Measurements from ENCODE around the gene OTUD4.
A peak's percentile ranks its signal among the peaks of the same experiment; 100 is the strongest.

OTUD4 gene

DNA sequence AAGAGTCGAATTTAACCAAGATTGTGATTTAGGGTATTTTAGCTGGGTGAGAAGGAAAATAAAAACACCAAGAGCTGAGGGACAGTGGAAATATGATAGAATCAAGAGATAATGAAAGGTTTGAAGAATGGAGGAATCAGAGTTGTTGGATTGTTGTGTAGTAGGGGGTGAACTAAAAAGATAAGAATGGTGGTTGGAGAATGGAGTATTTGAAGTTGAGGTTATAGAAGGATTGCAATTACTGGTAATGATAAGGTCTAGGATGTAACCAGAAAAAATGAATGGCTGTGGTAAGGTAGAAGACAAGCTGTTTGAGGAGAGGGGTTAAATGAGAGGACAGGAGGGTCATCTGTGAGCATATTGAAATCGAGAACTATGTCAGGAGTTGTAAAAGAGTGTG is 77.8 kb downstream of the OTUD4 start:
- DNase-seq, result no peak

DNA sequence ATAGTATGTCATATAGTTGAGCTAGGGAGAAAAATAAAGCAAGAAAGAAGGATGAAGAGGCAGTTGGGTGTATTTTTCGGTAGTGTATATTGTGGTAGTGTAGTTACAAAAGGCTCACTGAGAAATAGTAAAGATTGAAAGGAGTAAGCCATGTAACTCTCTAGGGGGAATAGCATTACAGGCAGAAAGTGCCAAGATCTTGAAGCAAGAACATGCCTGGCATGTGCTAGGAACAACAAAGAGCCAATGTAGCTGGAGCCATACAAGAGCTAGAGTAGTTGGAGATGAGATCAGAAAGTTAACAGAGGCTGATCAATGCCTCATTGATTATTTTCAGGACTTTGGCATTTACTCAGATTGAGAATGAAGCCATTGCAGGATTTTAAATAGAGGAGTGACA is 79.3 kb downstream of the OTUD4 start:
- DNase-seq, result no peak

GRCh38 chr4:145099653-145100052 is 80.7 kb downstream of the OTUD4 start:
- DNase-seq, result no peak

DNA sequence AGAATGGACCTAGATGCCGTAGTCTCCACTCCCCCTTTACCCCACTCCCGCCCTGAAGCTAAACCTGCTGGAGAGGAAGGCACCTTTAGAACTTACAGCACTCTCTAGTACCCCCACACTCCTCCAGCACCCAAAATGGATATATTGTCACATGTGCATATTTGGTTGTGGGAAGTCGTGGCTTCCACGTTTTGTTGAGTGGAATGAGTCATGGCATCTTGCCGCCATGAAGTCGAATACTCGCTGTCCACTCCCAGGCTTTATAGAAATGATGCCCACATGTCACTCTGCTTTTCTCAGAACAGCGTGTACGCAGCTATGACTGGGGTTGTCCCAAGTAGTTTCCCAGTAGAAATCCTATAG is 81.7 kb downstream of the OTUD4 start:
- peak in 2 of 6 experiments; percentile 34 to 50 for DNase-seq

GRCh38 chr4:145097821-145098674 is 82.3 kb downstream of the OTUD4 start, which contains the start of the genes ABCE1 and ANAPC10:
Gene ABCE1 (plus strand): TSS chr4:145098311. CDS start chr4:145104413, 6,102 bp downstream.
Gene ANAPC10 (minus strand): TSS chr4:145098196. CDS start chr4:145096099, 2,097 bp downstream.
- DNase-seq, result peak; percentile 86 to 95 (median 92)

DNA sequence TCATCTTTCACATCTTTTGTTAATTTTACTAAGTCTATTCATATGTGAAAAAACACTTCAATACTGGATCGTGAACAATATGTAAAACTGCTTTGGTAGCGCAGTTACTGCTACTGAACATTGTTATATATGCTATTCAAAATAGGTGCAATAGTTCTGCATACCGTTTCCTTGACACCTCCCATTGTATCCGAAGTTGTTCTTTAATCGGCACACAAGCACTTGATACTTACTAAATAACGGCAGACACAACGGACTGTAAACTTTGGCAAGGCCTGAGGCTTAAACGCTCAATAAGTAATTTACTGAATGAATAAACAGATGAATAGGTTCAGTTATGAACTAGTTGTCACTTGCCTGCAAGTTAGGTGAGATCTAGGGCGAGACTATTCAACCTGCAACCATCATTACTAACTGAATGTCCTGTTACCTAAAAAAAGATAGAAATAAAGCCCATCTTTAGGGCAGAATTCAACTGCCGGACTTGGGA is 83.0 kb downstream of the OTUD4 start:
- DNase-seq, result no peak

DNA sequence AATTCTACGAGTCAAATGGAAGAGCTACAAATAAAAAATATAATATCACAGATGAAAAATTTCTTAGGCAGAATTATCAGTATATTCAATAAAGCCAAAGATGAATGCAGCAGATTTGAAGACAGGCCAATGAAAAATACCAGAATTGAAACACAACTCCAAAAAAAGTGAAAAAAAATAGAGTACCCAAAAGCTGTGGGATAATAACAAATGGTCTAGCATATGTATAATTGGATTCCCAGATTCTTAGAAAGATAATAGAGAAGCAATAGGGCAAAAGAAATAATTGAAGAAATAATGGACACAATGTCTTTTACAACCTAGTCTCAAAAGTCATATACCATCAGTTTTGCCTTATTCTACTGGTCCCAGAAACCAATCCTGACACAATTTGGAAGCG is 86.8 kb downstream of the OTUD4 start:
- DNase-seq, result no peak

- DNase-seq, result no peak
These were observed 90.0 kb downstream of the OTUD4 start for GRCh38 chr4:145090380-145090779.

GRCh38 chr4:145083891-145084605 is 96.3 kb downstream of the OTUD4 start:
- DNase-seq, result no peak
